KOPT-K1 (cell line): Measurements from ENCODE around the gene RNF44.
"Not testable (repeated sequence)": the region's sequence is repeated elsewhere in the genome, so short reads cannot be mapped to it uniquely, and the experiment has no call there.

Experiments
- H3K27ac ChIP-seq: fragments of 200-600 bp; sonication (generic); 2 replicates; pipeline ENCODE4 v1.5.1; 2016; ENCODE audit warnings: antibody characterized with exemption, mild to moderate bottlenecking, low read depth, low read length; ENCODE audit not compliant: poor library complexity, severe bottlenecking
- H3K36me3 ChIP-seq: fragments of 200-600 bp; sonication (generic); 2 replicates; pipeline ENCODE4 v1.5.1; 2017; ENCODE audit warnings: antibody characterized with exemption, mild to moderate bottlenecking, low read length, moderate library complexity; ENCODE audit not compliant: insufficient read depth
- H3K9me3 ChIP-seq: fragments of 200-600 bp; sonication (generic); 2 replicates; pipeline ENCODE4 v1.5.1; 2017; ENCODE audit warnings: antibody characterized with exemption, low read length, mild to moderate bottlenecking; ENCODE audit not compliant: insufficient read depth, poor library complexity, severe bottlenecking

Gene RNF44

GRCh38 chr5:176562189-176562588 lies 25.0 kb upstream of the RNF44 start:
- H3K27ac ChIP-seq = no peak overlapping the region
- H3K36me3 ChIP-seq = no peaks in the 10 kb centered on the region
- no peaks in the 10 kb centered on the region for H3K9me3 ChIP-seq

GRCh38 chr5:176561259-176561658 lies 24.1 kb upstream of the RNF44 start:
- Histone ChIP-seq H3K36me3 (no peaks in the 10 kb centered on the region), H3K27ac (no peak overlapping the region), H3K9me3 (no peaks in the 10 kb centered on the region)

- no peaks in the 10 kb centered on the region for H3K36me3 ChIP-seq
- no peak overlapping the region for H3K27ac ChIP-seq
- no peaks in the 10 kb centered on the region for H3K9me3 ChIP-seq
Observed at GRCh38 chr5:176560364-176560763, 23.2 kb upstream of the RNF44 start.

- Histone ChIP-seq H3K27ac (no peak overlapping the region), H3K9me3 (no peaks in the 10 kb centered on the region), H3K36me3 (no peaks in the 10 kb centered on the region)
Observed at GRCh38 chr5:176559683-176560082, 22.5 kb upstream of the RNF44 start.

- Histone ChIP-seq H3K36me3 (no peaks in the 10 kb centered on the region), H3K27ac (no peak overlapping the region), H3K9me3 (no peaks in the 10 kb centered on the region)
Observed at GRCh38 chr5:176557846-176558245, 20.6 kb upstream of the RNF44 start.

- H3K27ac ChIP-seq = no peak overlapping the region
- H3K9me3 ChIP-seq = no peaks in the 10 kb centered on the region
- H3K36me3 ChIP-seq = no peaks in the 10 kb centered on the region
Observed at GRCh38 chr5:176553260-176554085, 16.3 kb upstream of the RNF44 start.

- Histone ChIP-seq H3K27ac (no peak overlapping the region), H3K9me3 (no peaks in the 10 kb centered on the region), H3K36me3 (no peaks in the 10 kb centered on the region)
Observed at GRCh38 chr5:176552332-176552869, 15.2 kb upstream of the RNF44 start.

- not testable (repeated sequence) for H3K9me3 ChIP-seq, H3K36me3 ChIP-seq, H3K27ac ChIP-seq
Observed at GRCh38 chr5:176550937-176551336, 13.7 kb upstream of the RNF44 start.

GRCh38 chr5:176550275-176550831 lies 13.2 kb upstream of the RNF44 start:
- H3K27ac ChIP-seq = no peak overlapping the region
- H3K36me3 ChIP-seq = no peaks in the 10 kb centered on the region
- H3K9me3 ChIP-seq = no peaks in the 10 kb centered on the region

- no peaks in the 10 kb centered on the region for H3K9me3 ChIP-seq
- no peaks in the 10 kb centered on the region for H3K36me3 ChIP-seq
- no peak overlapping the region for H3K27ac ChIP-seq
Observed at GRCh38 chr5:176549871-176550270, 12.7 kb upstream of the RNF44 start.

- Histone ChIP-seq H3K36me3 (no peaks in the 10 kb centered on the region), H3K27ac (no peak within 1 kb of the TSS), H3K9me3 (no peaks in the 10 kb centered on the region)
Observed at GRCh38 chr5:176548967-176549444, 11.8 kb upstream of the RNF44 start, which contains the start of gene CDHR2. CDHR2 (plus strand) TSS chr5:176549342; CDS start chr5:176565353, 16,011 bp downstream.

GRCh38 chr5:176547802-176548201 lies 10.6 kb upstream of the RNF44 start:
- no peaks in the 10 kb centered on the region for H3K9me3 ChIP-seq
- no peak overlapping the region for H3K27ac ChIP-seq

GRCh38 chr5:176545737-176546509 lies 8.7 kb upstream of the RNF44 start:
- no peak overlapping the region for H3K27ac ChIP-seq
- no peaks in the 10 kb centered on the region for H3K9me3 ChIP-seq
- no peaks in the 10 kb centered on the region for H3K36me3 ChIP-seq

More at GRCh38 chr5:176547802-176548201, 10.6 kb upstream of the RNF44 start:
- no peaks in the 10 kb centered on the region for H3K36me3 ChIP-seq

- no peaks in the 10 kb centered on the region for H3K9me3 ChIP-seq
- no peak overlapping the region for H3K27ac ChIP-seq
Observed at GRCh38 chr5:176545388-176545736, 8.2 kb upstream of the RNF44 start.

More at GRCh38 chr5:176545388-176545736, 8.2 kb upstream of the RNF44 start:
- H3K36me3 ChIP-seq = no peaks in the 10 kb centered on the region
